Limb (tissue), 2 donors: ENCODE data around the gene ITGAX.

ENCODE experiments used
- DNase-seq, 2 donors: peaks; one replicate each; pipeline ENCODE4 v3.0.0-alpha.2; 2016; ENCODE audit errors: extremely low spot score in 2 of 2

The ITGAX gene

DNA sequence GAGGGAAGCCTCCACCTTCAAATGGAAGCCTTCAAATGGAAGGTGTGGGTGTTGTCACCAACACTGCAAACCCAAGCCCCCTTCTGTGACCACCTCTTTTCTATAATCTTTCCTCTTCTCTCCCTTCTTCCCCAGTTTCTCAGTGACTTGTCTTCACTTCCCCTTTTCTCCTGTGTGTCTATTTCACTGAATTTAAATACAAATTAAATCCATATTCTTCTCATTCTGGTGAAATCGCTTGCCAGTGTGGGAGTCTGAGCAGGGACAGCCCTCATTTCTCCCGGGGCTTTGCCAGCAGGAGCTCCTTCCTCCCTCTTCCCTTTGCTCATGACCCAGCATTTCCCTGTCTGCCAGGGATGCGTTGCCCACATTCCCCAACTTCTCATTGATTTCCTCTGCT lies 6.4 kb upstream of the ITGAX start:
- no peak for DNase-seq

DNA sequence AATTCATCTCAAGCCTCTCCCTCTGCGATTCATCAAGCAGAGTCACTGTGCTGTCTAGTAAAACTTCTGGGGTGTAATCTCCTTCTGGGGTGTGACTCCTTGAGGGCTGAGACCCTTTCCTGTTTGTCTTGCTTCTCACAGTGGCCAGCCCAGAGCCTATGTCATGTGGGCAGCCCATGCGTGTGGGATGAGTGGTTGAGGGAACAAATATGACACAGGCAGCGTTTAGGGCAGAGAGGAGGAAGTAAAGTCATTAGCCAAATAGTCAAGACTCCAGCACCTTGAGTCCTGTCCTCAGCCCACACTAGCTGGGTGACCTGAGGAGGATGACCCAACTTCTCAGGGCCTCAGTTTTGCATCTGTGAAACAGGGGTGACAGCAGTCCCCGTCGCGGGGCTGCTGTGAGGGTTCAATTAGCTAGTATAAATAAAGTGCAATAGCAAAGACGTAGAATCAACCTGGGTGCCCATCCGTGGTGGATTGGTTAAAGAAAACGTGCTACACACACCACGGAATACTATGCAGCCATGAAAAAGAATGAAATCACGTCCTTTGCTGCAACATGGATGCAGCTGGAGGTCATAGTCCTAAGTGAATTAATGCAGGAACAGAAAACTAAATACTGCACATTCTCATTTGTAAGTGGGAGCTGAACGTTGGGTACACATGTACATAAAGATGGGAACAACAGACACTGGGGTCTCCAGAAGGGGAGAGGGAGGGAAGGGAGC lies 4.5 kb upstream of the ITGAX start:
- no peak for DNase-seq

DNA sequence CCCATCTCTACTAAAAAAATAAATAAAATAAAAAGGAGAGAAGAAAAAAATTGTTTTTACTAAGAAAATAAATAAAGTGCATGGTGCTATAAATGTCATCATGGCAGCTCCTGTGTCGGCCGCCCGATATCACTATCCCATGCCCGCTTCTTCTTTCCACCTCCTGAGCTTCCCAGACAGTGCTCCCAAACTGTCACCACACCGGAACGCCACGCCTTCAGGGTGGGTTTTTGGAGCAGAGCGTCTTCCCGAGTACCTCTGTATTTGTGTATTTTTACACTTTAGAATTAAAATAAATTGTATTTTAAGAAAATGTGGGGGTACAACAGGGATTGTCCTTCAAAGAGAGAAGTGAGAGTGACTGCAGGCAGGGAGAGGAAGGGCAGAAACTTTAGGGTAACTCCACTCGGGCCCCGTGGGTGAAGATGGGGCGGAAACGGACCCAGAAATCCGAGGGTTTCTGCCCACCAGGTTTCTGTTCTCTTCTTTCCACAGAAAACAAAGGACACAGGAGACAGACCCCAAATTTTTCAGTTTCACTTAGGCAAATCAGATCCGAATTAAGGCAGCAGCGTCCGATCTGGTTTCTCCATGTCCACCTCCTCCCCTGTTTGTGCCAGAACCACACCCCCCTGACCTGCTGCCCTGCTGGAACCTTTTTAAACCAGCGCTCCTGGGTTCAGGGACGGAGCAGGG lies 3.6 kb upstream of the ITGAX start:
- no peak for DNase-seq

DNA sequence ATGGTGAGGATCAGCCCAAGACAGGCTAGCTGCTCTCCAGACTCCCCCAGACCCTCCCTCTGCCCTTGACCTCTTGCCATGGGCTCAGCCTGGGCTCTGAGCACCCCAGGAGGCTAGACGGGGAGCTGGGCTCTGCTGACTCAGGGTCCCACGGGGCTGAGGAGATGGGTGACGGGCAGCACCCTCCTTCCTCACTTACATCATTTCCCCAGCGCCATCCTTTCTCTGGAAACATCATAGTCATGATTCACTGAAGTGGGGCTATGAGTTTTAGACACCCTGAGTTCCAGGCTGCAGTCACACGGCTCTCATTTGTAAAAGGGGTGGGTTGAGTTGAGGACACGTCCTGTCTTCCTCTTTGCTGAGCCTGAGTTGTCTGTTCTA lies 3.0 kb upstream of the ITGAX start:
- DNase-seq = no peak

DNA sequence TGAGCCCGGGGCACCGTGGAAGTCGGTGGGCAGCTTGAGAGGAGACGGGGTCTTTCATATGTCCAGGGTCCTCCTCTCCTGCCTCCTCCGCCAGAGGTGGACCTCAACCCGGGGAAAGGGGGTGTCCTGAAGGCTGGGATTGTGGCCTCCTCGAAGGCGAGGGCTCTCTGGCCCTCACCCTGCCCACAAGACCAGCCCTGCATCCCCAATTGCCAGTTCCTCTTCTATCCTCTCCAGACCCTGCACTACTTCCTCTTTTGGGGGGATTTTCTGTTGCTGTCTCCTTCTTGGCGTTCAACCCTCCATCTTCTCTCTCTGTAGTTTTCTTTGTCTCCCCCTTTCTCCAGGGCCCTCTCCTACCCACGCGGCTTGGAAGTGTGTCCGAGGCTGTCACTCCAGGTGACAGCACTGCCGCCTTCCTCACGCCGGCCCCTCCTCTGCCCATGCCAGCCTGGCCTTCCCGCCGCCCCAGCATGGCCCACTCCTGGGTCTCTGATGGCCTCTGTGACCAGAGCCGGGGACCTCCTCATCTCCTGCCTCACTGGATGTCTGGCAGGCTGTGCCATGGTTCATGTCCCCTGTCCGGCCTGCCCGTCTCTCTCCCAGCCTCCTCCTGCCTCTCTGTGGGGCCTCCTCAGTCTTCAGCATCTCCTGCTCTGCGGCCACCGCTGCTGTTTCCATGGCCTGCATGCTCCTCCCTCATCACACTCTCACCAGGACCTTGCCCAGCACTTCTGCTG lies 2.4 kb upstream of the ITGAX start:
- no peak for DNase-seq

DNA sequence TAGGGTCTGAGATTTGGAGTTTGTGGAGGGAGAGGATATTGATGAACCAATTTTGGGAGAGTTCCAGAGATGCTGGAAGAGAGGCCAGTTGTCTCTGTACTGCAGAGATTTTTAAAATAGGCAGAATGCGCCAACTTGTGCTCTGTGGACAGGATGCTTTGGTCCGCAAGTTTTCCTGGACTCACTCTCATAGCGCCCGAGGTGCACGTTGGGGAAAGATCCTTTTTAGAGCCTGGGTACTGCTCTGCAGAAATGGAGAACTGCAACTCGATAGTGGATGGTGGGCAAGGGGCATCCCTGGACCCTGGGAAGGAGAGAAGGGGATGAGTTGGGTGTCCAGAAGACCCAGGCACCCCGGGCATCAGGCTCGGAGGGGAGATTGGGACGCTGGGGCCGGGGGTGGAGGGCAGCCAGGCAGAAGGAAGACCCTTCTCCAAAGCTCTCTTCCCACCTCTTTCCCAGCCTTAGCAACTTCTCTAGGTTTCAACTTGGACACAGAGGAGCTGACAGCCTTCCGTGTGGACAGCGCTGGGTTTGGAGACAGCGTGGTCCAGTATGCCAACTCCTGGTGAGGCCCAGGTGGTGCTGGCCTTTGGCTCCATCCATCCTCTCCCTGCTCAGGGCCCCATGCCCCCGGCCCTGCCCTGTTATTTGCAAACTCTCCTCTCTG lies 590 bp downstream of the ITGAX start:
- DNase-seq = no peak

DNA sequence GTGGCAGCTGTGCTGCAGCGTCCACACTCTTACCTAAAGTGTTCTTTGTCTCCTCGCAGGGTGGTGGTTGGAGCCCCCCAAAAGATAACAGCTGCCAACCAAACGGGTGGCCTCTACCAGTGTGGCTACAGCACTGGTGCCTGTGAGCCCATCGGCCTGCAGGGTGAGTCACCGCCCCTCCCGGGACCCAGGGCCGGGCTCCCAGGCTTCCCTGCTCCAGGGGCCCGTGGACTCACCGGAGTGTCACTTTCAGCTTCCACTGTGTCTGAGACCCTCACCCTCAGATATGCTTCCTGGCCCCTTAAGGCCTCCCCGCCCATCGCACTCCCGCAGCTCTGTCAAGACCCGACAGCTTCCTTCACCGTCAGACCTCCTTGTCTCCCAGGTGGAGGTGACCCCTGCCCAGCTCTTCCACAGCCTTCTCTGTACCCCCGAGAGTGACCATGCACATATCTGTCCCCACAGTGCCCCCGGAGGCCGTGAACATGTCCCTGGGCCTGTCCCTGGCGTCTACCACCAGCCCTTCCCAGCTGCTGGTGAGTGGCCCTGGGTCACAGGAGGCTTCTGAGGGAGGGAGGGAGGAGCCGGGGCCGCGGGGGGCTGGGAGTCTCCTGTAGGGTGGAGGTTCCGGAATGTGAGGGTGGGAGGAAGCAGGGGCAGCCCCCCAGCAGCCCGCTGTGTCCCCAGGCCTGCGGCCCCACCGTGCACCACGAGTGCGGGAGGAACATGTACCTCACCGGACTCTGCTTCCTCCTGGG lies 1.8 kb downstream of the ITGAX start:
- no peak for DNase-seq

DNA sequence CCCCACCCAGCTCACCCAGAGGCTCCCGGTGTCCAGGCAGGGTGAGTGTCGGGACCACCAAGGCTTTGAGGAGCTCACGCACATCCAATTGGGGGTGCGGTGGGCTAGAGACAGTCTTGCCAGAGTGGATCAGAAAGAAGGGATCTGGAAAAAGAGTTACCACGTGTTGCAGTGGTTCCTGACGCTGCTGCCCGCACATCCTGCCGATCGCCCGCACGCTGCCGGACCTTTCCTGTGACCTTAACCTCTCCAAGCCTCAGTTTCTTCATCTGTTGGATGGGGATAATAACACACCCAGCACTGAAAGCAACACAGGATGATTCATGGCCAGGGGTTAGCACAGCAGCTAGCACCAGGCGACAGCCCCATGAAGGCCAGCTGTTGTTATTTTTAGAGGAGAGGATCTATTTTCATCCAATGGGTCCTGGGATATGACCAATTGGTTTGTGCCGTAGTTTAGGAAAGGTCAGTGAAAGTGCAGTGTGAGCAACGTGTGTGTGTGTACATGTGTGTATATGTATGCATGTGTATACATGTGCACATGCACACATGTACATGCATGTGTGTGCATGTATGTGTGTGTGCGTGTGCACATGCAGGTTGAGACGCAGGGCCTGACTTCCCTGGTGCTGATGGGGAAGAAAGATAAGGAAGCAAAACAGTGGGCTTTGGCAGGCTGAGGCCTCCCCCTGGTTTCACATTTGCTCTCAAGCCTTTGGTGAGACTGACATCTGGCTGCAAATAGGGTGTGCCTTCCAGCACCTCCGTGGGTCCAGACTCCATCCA lies 2.5 kb downstream of the ITGAX start:
- DNase-seq = no peak

DNA sequence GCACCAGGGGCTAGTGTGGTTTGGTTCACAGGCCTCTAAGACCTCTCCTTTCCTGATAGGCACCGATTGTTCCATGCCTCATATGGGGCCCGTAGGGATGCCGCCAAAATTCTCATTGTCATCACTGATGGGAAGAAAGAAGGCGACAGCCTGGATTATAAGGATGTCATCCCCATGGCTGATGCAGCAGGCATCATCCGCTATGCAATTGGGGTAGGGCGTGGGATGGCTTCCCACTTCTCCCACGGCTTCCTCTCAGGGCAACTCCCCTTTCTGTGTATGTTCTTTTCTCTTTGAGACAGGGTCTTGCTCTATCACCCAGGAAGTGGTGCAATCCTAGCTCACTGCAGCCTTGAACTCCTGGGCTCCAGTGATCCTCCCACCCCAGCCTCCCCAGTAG lies 5.3 kb downstream of the ITGAX start:
- DNase-seq = no peak

DNA sequence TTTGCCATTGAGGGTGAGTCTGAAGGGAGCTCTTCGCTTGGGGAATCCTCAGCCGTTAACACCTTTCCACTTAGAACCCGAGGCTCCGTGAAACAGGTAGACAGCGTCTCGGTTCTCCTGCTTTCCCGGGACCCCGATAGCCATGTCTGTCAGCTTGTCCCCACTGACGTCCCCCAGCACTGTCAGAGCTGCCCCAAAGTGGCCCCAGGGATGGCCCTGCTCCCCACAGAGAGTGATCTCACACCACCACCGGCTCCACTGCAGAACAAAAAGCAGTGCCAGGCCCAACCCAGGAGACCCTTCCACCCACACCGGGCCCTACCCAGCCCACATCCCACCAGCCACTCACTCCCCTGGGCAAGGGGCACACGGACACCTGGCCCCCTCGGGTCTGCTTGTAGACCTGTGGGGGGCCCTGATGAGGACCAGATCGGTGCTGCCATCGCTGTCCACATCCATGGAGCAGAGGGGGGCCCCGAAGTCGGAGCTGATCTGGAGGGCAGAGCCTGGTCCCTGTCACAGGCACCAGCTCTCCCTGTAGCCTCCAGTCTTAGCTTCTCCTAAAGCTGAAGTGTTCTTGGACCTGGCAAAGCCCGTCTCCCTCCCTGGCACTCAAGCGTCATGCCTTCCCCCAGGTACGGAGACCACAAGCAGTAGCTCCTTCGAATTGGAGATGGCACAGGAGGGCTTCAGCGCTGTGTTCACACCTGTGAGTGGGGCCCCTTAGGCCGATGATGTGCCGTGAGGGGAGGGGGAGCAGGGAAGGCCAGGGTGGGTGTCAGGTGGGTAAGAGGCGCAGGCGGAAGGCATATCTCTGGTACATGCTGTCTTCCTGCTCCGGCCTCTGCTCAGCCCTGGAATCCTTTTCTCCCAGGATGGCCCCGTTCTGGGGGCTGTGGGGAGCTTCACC lies 6.5 kb downstream of the ITGAX start:
- no peak for DNase-seq

DNA sequence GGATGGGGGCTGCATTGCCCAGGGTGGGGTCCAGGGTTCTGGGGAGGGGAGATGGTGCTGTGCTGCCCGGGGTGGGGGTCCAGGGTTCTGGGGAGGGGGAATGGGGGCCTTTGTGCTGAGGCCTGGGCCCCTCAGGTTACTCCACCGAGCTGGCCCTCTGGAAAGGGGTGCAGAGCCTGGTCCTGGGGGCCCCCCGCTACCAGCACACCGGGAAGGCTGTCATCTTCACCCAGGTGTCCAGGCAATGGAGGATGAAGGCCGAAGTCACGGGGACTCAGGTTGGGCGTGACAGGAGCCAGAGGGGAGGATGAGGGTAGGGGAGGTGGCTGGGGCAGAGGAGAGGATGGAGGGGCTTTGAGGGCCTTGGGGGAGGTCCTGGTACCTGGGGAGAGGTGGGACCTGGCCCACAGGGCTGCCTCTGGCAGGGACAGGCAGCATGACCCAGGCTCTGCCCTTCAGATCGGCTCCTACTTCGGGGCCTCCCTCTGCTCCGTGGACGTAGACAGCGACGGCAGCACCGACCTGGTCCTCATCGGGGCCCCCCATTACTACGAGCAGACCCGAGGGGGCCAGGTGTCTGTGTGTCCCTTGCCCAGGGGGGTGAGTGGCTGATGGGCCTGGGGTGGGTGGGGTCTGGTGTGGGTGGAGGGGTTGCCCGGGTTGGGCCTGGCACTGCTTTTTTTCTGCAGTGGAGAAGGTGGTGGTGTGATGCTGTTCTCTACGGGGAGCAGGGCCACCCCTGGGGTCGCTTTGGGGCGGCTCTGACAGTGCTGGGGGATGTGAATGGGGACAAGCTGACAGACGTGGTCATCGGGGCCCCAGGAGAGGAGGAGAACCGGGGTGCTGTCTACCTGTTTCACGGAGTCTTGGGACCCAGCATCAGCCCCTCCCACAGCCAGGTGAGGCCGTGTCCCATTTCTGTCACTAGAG lies 7.8 kb downstream of the ITGAX start:
- DNase-seq = no peak

DNA sequence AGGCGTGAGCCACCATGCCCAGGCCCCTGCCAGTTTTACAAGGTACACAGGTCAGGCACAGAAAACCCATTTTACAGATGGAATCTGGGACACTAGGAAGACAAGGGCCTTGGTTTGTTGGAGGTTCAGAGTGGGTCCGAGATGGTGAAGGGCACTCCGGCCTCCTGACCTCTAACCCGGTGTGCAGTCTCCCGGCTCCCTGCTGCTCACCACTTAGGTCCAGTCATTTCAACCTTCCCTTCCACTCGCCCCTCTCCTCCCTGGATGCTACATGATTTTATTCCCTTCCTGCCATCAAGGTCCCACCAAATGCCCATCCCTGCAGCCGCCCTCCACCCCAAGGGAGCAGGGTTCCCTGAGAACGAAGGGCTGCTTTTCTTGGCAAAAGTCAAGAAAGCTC lies 8.7 kb downstream of the ITGAX start:
- no peak for DNase-seq

DNA sequence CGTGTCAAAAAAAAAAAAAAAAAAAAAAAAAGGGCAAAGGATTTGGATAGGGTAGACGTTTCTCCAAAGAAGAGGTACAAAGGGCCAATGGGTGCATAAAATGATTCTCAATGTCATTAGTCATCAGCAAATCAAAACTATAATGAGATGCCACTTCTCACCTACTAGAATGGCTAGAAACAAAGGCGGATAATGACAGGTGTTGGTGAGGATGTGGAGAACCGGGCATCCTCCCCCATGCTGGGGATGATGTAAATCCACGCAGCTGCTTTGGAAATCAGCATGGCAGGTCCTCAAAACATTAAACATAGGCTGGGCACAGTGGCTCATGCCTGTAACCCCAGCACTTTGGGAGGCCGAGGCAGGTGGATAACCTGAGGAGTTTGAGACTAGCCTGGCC lies 9.4 kb downstream of the ITGAX start:
- DNase-seq = no peak

DNA sequence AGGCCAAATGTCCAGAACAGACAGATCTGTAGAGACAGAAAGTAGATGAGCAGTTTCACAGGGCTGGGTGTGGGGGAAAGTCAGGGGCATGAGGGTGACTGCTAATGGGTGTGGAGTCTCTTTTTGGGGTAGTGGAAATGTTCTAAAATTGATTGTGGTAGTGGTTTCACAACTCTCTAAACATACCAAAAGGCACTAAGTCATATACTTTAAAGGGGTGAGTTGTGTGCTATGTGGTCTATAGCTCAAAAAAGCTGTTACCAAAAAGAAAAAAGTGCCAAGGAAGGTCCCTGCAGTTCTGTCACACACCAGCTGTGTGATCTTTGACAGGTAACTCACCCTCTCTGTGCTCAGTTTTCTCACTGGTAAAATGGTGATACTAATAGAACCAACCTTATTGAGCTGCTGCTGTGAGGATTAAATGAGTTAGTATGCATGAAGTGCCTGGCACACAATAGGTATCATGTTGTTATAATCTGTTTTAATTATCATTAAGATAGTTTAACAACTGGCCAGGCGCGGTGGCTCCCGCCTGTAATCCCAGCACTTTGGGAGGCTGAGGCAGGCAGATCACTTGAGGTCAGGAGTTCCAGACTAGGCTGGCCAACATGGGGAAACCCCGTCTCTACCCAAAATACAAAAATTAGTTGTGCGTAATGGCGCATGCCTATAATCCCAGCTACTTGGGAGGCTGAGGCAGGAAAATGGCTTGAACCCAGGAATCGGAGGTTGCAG lies 10.3 kb downstream of the ITGAX start:
- no peak for DNase-seq

DNA sequence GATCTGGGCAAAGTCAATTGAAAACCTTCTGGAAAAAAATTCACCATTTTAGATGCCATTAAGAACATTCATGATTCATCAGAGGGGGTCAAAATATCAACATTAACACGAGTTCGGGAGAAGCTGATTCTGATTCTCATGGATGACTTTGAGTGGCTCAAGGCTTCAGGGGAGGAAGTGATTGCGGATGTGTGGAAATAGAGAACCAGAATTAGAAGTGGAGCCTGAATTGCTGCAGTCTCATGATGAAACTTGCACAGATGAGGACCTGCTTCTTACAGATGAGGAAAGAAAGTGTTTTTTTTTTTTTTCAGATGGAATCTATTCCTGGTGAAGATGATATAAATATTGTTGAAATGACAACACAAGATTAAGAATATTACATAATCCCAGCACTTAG lies 12.9 kb downstream of the ITGAX start:
- no peak for DNase-seq

DNA sequence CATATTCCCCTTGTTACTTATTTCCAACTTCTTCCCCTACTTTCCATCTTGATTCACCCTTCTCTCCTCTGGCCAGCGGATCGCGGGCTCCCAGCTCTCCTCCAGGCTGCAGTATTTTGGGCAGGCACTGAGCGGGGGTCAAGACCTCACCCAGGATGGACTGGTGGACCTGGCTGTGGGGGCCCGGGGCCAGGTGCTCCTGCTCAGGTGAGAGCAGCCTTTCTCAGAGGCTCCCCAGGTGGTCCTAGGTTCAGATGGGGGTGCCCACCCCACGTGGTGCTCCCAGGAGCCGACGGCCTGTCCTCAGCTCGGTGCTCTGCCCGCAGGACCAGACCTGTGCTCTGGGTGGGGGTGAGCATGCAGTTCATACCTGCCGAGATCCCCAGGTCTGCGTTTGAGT lies 16.0 kb downstream of the ITGAX start:
- no peak for DNase-seq

DNA sequence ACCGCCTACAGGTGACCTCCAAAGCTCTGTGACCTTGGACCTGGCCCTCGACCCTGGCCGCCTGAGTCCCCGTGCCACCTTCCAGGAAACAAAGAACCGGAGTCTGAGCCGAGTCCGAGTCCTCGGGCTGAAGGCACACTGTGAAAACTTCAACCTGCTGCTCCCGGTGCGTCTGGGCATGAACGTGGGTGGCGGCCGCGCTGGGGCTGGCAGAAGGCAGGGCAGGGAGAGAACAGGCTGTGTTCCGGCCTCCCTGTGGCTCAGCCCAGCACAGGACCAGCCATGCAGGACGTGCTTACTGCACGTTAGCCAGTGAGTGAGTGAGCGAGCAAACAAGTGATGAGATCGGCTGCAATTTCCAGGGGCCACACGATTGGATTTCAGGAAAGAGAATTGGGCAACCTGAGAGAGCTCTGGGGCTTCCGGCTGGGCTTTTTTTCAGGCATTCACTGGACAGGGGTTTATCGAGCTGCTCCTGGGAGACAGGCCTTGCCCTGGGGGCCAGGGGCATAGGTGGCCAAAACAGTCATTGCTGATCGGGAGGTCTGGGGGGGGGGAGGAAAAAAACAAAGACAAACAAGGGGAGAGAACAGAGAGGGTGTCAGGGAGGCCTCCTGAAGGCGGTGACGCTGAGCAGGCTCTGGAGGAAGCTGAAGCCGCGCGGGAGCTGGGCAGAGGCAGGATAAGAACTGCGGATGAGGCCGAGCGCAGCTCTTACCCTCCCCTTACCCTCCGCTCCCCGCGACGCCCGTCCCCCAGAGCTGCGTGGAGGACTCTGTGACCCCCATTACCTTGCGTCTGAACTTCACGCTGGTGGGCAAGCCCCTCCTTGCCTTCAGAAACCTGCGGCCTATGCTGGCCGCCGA lies 16.9 kb downstream of the ITGAX start:
- no peak for DNase-seq
